H9 (cell line): ENCODE measurements around the gene ZNF583. TPM values are rescaled to one million over a fixed set of nuclear protein-coding genes. Genes with fewer than 3 reads are reported as not detected.

ENCODE experiments used
- DNase-seq: peaks from one replicate; pipeline ENCODE4 v3.0.0-alpha.2; 2017
- H2AFZ ChIP-seq: one replicate; pipeline ENCODE4 v1.6.1; 2013; ENCODE audit warnings: mild to moderate bottlenecking, low read length, control low read depth, moderate library complexity
- H2AK5ac ChIP-seq: 2 replicates; pipeline ENCODE4 v1.6.1; 2013; ENCODE audit warnings: low read length, control low read depth, mixed read lengths; ENCODE audit not compliant: insufficient read length
- H2BK120ac ChIP-seq: one replicate; pipeline ENCODE4 v1.6.1; 2013; ENCODE audit warnings: low read depth, mild to moderate bottlenecking, low read length, control low read depth, inconsistent platforms; ENCODE audit not compliant: poor library complexity, severe bottlenecking
- H2BK12ac ChIP-seq: 2 replicates; pipeline ENCODE4 v1.6.1; 2013; ENCODE audit warnings: low read length, control low read depth, mixed read lengths, low read depth; ENCODE audit not compliant: insufficient read length
- H2BK15ac ChIP-seq: 2 replicates; pipeline ENCODE4 v1.6.1; 2013; ENCODE audit warnings: low read depth, low read length, control low read depth
- H2BK20ac ChIP-seq: one replicate; pipeline ENCODE4 v1.6.1; 2013; ENCODE audit warnings: low read depth, mild to moderate bottlenecking, low read length, control low read depth, inconsistent platforms; ENCODE audit not compliant: poor library complexity, severe bottlenecking
- H2BK5ac ChIP-seq: 2 replicates; pipeline ENCODE4 v1.6.1; 2013; ENCODE audit warnings: low read length, control low read depth, mixed read lengths; ENCODE audit not compliant: insufficient read length
- H3K14ac ChIP-seq: 2 replicates; pipeline ENCODE4 v1.6.1; 2013; ENCODE audit warnings: low read length, control low read depth; ENCODE audit not compliant: insufficient read depth
- H3K18ac ChIP-seq: 2 replicates; pipeline ENCODE4 v1.6.1; 2013; ENCODE audit warnings: low read depth, mild to moderate bottlenecking, mixed read lengths, low read length, control low read depth; ENCODE audit not compliant: insufficient read length
- H3K23ac ChIP-seq: 2 replicates; pipeline ENCODE4 v1.6.1; 2013; ENCODE audit warnings: low read length, control low read depth, mixed read lengths, low read depth; ENCODE audit not compliant: insufficient read length
- H3K23me2 ChIP-seq: 2 replicates; pipeline ENCODE4 v1.6.1; 2013; ENCODE audit warnings: low read depth, mild to moderate bottlenecking, mixed read lengths, low read length, control low read depth; ENCODE audit not compliant: insufficient read length, poor library complexity, severe bottlenecking
- H3K27ac ChIP-seq: 2 replicates; pipeline ENCODE4 v1.5.1; 2013; ENCODE audit warnings: low read length, control low read depth, mixed read lengths, low read depth; ENCODE audit not compliant: insufficient read length
- H3K27me3 ChIP-seq: 2 replicates; pipeline ENCODE4 v1.6.1; 2013; ENCODE audit warnings: low read length, control low read depth, inconsistent platforms; ENCODE audit not compliant: insufficient read depth
- H3K4ac ChIP-seq: 2 replicates; pipeline ENCODE4 v1.6.1; 2013; ENCODE audit warnings: low read depth, mild to moderate bottlenecking, control low read depth, inconsistent platforms, low read length, moderate library complexity
- H3K4me1 ChIP-seq: 2 replicates; pipeline ENCODE4 v1.6.1; 2013; ENCODE audit warnings: low read length, control low read depth, inconsistent platforms; ENCODE audit not compliant: insufficient read depth
- H3K4me2 ChIP-seq: 2 replicates; pipeline ENCODE4 v1.6.1; 2013; ENCODE audit warnings: low read length, control low read depth, mixed read lengths; ENCODE audit not compliant: insufficient read length, insufficient read depth
- H3K56ac ChIP-seq: 2 replicates; pipeline ENCODE4 v1.6.1; 2013; ENCODE audit warnings: low read depth, mild to moderate bottlenecking, mixed read lengths, low read length, control low read depth; ENCODE audit not compliant: insufficient read length
- H3K79me1 ChIP-seq: 2 replicates; pipeline ENCODE4 v1.6.1; 2013; ENCODE audit warnings: low read depth, mild to moderate bottlenecking, moderate library complexity, low read length, control low read depth, inconsistent platforms; ENCODE audit not compliant: insufficient read depth, poor library complexity, severe bottlenecking
- H3K79me2 ChIP-seq: 2 replicates; pipeline ENCODE4 v1.6.1; 2013; ENCODE audit warnings: low read length, control low read depth, inconsistent platforms; ENCODE audit not compliant: insufficient read depth
- H3K9ac ChIP-seq: 2 replicates; pipeline ENCODE4 v1.6.1; 2013; ENCODE audit warnings: low read length, control low read depth, mixed read lengths; ENCODE audit not compliant: insufficient read length; ENCODE audit errors: extremely low read depth
- H3K9me3 ChIP-seq: one replicate; pipeline ENCODE4 v1.6.1; 2013; ENCODE audit warnings: low read depth, low read length, inconsistent platforms; ENCODE audit not compliant: control insufficient read depth
- H3T11ph ChIP-seq: one replicate; pipeline ENCODE4 v1.6.1; 2013; ENCODE audit warnings: mild to moderate bottlenecking, low read length, control low read depth, inconsistent platforms
- H4K20me1 ChIP-seq: one replicate; pipeline ENCODE4 v1.6.1; 2013; ENCODE audit not compliant: control insufficient read depth, insufficient read length, insufficient read depth
- H4K5ac ChIP-seq: 2 replicates; pipeline ENCODE4 v1.6.1; 2013; ENCODE audit warnings: low read depth, mild to moderate bottlenecking, mixed read lengths, low read length, control low read depth; ENCODE audit not compliant: insufficient read length
- H4K8ac ChIP-seq: replicated peaks from 2 replicates; pipeline ENCODE4 v1.6.1; 2013; ENCODE audit warnings: low read length, control low read depth, mixed read lengths, low read depth; ENCODE audit not compliant: insufficient read length
- H4K91ac ChIP-seq: 2 replicates; pipeline ENCODE4 v1.6.1; 2013; ENCODE audit warnings: low read depth, mild to moderate bottlenecking, moderate library complexity, mixed read lengths, low read length, control low read depth; ENCODE audit not compliant: insufficient read length
- H3K27ac Mint-ChIP-seq, 3 experiments: 2 replicates in 2 of 3; 3 replicates in 1 of 3; pipeline ENCODE4 v1.8.0; 2020 to 2021; ENCODE audit warnings: mixed read lengths in 3 of 3, mild to moderate bottlenecking in 1 of 3, moderate library complexity in 1 of 3
- H3K27me3 Mint-ChIP-seq: 2 replicates; pipeline ENCODE4 v1.8.0; 2021; ENCODE audit warnings: low read depth, mild to moderate bottlenecking, moderate library complexity, mixed read lengths
- H3K36me3 Mint-ChIP-seq, 3 experiments: 2 replicates in 2 of 3; 3 replicates in 1 of 3; pipeline ENCODE4 v1.8.0; 2020 to 2021; ENCODE audit warnings: low read depth in 3 of 3, mixed read lengths in 3 of 3; ENCODE audit not compliant: insufficient read depth in 1 of 3
- H3K4me1 Mint-ChIP-seq, 2 experiments: 2 replicates each; pipeline ENCODE4 v1.8.0; 2020; ENCODE audit warnings: mixed read lengths in 2 of 2
- H3K4me3 Mint-ChIP-seq, 2 experiments: 2 replicates in 1 of 2; 3 replicates in 1 of 2; pipeline ENCODE4 v1.8.0; 2020 to 2021; ENCODE audit warnings: mild to moderate bottlenecking in 2 of 2, mixed read lengths in 2 of 2, moderate library complexity in 1 of 2
- H3K9me3 Mint-ChIP-seq, 2 experiments: 2 replicates in 1 of 2; 3 replicates in 1 of 2; pipeline ENCODE4 v1.8.0; 2020; ENCODE audit warnings: mild to moderate bottlenecking in 2 of 2, mixed read lengths in 2 of 2, moderate library complexity in 1 of 2
- WGBS: extraction: QIAGEN DNeasy Blood & Tissue Kit; methylation state at CpG from one replicate; pipeline ENCODE4 v1.1.7; 2013; ENCODE audit warnings: missing lambda C conversion rate, low lambda C conversion rate, mixed read lengths; ENCODE audit not compliant: insufficient read length; ENCODE audit errors: extremely low coverage; 5-methylcytosine and 5-hydroxymethylcytosine counted together
- total RNA-seq: library from RNA; stranded (reverse); gene quantifications from 2 replicates; pipeline ENCODE4 v1.2.1, GENCODE V29; 2021
- TF ChIP-seq, protein P1 (sequence below): fragments of 200-600 bp; sonication (generic); conservative IDR thresholded peaks from 3 replicates; pipeline ENCODE4 v1.8.0; 2021; ENCODE audit warnings: antibody characterized with exemption, mild to moderate bottlenecking

The ZNF583 gene
- total RNA-seq, 1 experiment from 2014 or later, result 3.3 TPM

DNA sequence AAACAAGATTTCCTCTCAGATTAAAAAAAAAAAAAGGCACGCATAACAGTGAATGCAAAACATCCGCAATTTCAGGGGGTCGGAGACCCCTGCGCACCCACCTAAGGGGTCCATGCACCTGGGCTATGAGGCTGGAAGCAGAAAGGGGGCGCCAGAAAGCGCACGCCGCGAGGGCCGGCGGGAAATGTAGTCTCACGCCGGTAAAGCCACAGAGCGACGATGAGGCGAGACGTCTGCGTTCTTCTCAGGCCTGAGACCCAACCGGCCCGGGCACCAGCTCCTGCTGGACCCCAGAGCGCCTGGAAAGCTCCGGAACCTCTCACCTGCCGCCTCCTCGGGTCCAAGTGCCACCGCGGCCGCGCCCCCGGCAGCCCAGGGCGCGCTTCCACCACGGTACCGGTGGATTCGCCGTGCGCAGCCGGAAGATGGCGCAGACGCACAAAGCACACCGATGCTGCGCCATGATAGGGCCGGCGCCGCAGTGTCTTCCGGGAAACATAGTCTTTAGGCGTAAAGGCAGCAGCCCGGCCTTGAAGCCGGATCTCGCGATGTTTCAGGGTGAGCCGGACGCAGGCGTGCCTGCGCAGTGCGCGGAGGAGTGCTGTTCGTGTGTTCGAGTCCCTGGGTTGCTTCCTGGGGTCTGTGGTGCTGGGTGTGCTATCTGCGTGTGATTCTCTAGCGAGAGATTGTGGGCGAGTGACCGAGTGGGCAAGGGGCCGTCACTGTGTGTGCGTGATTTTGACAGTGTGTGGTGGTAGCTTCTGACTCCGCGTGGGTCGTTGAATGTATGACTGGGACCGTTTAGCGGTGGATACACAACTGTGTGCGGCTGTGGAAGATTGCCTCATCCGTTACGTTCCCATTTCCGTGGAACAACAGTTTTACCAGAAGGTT, 10.8 kb upstream of the ZNF583 start, which contains the start of gene ZNF582:
ZNF582 (minus strand) TSS at position 416 of the 894 bp plus-strand sequence. CDS start 1,782 bp downstream, outside the sequence.
- TF ChIP-seq, protein P1, sequence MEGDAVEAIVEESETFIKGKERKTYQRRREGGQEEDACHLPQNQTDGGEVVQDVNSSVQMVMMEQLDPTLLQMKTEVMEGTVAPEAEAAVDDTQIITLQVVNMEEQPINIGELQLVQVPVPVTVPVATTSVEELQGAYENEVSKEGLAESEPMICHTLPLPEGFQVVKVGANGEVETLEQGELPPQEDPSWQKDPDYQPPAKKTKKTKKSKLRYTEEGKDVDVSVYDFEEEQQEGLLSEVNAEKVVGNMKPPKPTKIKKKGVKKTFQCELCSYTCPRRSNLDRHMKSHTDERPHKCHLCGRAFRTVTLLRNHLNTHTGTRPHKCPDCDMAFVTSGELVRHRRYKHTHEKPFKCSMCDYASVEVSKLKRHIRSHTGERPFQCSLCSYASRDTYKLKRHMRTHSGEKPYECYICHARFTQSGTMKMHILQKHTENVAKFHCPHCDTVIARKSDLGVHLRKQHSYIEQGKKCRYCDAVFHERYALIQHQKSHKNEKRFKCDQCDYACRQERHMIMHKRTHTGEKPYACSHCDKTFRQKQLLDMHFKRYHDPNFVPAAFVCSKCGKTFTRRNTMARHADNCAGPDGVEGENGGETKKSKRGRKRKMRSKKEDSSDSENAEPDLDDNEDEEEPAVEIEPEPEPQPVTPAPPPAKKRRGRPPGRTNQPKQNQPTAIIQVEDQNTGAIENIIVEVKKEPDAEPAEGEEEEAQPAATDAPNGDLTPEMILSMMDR, result peak; percentile 88
- Histone ChIP-seq H4K5ac (peak within 1 kb of the TSS; percentile 77), H2AK5ac (no peak within 1 kb of the TSS), H3K23ac (no peak within 1 kb of the TSS), H2BK120ac (no peak within 1 kb of the TSS), H4K20me1 (no peaks in the 10 kb centered on the region), H3K14ac (peak within 1 kb of the TSS; percentile 98), H3K79me1 (no peaks in the 10 kb centered on the region), H3K4me2 (peak within 1 kb of the TSS; percentile 85), H2AFZ (peak within 1 kb of the TSS; percentile 53), H3K79me2 (no peaks in the 10 kb centered on the region), H2BK20ac (no peak within 1 kb of the TSS), H3K9me3 (peaks cover 5% of the 10 kb centered on the region), H3K4ac (no peak within 1 kb of the TSS), H3K9ac (peak within 1 kb of the TSS; percentile 82), H3K18ac (peak within 1 kb of the TSS; percentile 96), H2BK15ac (no peak within 1 kb of the TSS), H3T11ph (no peak within 1 kb of the TSS), H4K8ac (no peak within 1 kb of the TSS), H3K56ac (no peak within 1 kb of the TSS), H3K4me1 (0 out of 2 replicates have a peak, but pooled peaks cover 2% of the 10 kb centered on the region), H3K27ac (no peak within 1 kb of the TSS), H3K23me2 (no peaks in the 10 kb centered on the region), H4K91ac (no peak within 1 kb of the TSS), H2BK12ac (no peak within 1 kb of the TSS), H2BK5ac (no peak within 1 kb of the TSS), H3K27me3 (no peaks in the 10 kb centered on the region)
- Mint-ChIP-seq H3K4me1 (peaks cover 2 to 11% of the 10 kb centered on the region in 2 experiments), H3K27me3 (peaks cover 2% of the 10 kb centered on the region), H3K27ac (peak within 1 kb of the TSS; percentile 44 to 92 (median 62); a peak in 4 of 7 replicates), H3K36me3 (peaks cover 68 to 72% (median 72%) of the 10 kb centered on the region in 3 experiments), H3K9me3 (peaks cover 46 to 82% of the 10 kb centered on the region in 2 experiments), H3K4me3 (peak within 1 kb of the TSS; percentile 89 to 90)
- WGBS, result no CpG with 5 or more reads among the region's 73 CpGs
- peak; percentile 96 for DNase-seq
